SIG-M5 (cell line): ENCODE data around the gene TCEAL5.
A peak's percentile ranks its signal among the peaks of the same experiment; 100 is the strongest.
"Not testable (repeated sequence)": the region's sequence is repeated elsewhere in the genome, so short reads cannot be mapped to it uniquely, and the experiment has no call there.

Experiments
- DNase-seq: peaks from one replicate; lab custom pipeline; 2025; lab: John Stamatoyannopoulos, UW

TCEAL5 gene, protein sequence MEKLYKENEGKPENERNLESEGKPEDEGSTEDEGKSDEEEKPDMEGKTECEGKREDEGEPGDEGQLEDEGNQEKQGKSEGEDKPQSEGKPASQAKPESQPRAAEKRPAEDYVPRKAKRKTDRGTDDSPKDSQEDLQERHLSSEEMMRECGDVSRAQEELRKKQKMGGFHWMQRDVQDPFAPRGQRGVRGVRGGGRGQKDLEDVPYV

DNA sequence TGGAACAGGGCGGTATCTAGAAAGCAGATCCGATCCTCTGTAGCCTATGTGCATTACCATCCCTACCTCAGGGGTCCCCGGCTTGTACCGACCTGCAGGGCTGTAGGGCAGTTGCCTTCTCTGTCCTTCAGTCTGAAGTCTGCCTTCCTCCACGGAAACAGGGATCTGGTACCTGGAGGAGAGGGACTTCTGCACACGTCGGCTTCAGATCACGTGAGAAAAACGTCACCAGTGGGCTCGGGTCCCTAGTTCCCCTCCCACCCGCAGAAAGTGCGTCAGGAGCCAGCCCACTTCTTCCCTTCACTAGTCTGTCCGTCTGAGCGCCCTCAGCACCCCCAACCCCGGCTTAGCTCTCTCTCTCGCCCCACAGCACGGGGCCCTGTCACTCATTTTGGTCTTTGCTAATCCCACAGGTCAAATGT is at the start of gene TCEAL5:
TSS of gene TCEAL5 (minus strand) at position 170 of the 422 bp plus-strand sequence. CDS start 2,187 bp downstream, outside the sequence.
- no peak for DNase-seq

DNA sequence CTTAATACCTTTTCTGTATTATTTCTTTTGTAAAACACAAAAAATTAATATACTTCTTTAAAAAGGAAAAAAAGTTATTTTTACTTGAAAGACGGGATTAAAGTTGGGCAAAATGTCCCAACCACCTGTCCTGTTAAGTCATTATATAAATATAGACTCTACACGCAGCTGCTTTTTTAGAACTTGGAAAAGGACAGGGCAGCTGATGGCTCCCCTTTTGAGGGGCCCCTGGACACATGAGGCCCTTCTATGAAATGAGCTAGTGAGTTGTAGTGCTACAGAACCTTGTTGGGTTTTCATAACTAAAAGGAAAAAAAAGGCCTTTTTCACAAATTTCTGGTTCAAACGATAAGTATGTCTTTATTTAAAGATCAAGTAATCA is 34.8 kb upstream of the TCEAL5 start:
- DNase-seq, result no peak

DNA sequence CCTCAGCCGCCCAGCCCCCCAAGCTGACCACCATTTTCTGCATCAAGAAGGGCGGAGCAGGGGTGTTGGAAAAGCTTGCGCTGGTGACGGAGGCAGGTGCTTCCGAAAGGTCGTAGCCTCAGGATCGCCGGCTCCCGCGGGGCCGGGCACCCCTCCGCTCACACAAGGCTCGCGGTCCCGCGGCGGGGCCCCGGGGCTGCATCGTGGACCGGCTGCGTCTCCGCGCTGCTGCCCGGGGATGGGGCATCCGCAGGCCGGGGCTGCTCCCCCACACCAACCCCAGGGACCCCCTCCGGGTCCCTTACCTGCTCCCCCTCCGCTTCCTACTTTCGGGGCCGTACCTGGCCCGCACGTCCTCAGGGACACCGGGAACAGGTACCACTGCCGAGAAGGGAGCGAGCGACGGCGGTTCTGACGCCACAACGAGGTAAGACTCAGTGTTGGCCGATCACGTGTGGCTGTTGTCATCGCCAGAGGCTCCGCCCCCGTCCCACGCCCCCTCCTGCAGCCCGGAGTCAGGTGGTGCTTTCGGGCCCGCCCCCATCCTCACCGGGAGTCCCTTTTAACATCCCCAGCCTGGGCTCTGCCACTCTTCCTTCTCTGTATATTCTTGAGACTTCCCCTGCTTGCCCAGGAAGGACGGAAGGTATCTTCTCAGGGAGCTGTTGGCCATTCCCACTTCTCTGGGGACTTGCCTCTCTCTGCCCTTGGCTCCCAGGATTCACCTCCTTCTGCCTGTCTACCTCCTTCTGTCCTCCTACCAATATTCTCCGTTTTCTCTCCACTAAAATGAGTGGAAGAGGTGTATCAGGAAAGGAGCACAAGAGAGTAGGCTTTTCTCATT is 34.2 kb upstream of the TCEAL5 start, which contains the start of gene BEX2:
TSS of gene BEX2 (minus strand) at position 436 of the 844 bp plus-strand sequence. CDS start 1,014 bp downstream, outside the sequence.
- no peak for DNase-seq

DNA sequence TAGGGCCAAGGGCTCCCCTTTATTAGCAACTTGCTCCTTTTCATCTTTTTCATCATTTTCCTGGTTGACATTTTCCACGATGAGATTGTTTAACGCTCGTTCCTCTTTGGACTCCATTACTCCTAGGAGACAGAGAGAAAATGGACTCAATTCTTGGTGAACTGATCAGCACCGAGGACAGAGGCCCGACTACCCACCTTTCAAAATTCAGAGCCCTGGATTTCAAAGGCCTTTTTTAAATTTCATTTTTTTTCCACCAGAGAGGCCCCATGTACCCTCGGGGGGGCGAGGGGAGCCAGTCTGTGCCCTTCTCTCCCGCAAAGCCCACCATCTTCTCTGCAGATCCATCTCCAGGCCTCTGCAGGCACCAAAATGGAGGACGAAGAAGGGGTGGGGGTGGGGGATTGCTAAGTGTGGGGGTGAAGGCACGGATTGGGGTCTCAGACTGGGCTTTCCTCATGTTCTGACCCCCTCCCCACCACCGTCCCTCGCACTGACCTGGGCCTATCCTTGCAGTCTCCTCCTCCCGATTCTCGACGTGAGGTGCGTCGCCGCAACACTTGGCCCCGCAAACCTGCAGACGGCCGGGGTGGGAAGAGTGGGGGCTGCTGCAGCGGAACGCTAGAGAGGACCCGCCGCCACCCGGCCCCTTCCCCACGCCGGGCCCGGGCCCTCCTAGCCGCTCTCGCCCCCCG is 33.5 kb upstream of the TCEAL5 start:
- no peak for DNase-seq

DNA sequence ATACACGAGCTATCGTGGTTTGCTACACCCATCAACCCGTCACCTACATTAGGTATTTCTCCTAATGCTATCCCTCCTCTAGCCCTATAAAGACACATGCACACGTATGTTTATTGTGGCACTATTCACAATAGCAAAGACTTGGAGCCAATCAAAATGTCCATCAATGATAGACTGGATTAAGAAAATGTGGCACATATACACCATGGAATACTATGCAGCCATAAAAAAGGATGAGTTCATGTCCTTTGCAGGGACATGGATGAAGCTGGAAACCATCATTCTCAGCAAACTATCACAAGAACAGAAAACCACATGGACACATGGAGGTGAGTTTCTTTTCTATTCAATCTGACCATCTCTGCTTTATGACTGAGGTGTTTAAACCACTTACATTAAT is 29.1 kb upstream of the TCEAL5 start:
- DNase-seq, result not testable (repeated sequence)

DNA sequence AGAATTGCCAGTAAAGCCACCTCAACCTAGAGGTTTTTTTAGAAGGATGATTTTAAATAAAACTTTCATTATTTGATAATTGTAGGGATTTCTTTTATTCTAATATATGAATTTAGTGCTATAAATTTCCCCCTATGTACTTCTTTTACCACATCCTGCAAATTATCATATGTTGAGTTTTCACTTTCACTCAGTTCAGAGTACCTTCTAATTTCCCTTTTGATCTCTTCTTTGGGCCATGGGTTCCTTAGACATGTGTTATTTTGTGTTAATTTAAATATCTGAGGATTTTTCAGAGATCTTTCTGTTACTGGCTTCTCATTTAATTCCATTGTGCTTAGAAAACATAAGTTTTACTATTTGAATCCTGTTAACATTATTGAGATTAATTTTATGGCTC is 28.2 kb upstream of the TCEAL5 start:
- no peak for DNase-seq

DNA sequence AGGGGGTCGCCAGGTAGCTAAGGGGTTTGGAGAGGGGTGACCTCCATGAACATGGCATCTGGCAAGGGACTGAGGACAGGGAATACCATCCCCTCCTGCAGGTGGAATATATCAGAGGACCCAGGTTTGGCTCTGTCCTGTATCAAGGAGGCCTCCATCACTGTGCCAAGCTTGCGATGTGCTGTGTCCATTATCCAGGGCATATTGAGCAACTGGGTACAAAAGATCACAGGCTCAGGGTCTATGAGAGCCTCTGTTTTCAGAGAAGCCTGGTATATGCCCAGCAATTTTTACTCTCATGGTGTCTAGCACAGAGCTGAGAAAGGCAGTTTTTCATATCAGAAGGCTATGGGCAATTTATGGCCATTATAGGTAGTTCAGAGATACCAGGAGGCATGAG is 16.6 kb upstream of the TCEAL5 start:
- no peak for DNase-seq

DNA sequence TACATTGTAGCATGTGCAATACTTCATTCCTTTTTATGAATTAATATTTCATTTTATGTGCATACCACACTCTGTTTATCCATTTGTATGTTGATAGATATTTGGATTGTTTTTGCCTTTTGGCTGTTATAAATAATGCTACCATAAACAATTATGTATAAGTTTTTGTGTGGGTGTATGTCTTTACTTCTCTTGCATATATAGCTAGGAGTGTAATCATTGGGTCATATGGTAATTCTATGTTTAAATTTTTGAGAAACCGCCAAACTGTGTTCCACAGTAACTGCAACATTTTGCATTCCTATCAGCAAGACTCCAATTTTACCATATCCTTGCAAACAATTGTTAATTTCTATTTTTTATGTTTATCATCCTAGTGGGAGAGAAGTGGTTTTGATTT is 3.1 kb upstream of the TCEAL5 start:
- DNase-seq, result no peak

DNA sequence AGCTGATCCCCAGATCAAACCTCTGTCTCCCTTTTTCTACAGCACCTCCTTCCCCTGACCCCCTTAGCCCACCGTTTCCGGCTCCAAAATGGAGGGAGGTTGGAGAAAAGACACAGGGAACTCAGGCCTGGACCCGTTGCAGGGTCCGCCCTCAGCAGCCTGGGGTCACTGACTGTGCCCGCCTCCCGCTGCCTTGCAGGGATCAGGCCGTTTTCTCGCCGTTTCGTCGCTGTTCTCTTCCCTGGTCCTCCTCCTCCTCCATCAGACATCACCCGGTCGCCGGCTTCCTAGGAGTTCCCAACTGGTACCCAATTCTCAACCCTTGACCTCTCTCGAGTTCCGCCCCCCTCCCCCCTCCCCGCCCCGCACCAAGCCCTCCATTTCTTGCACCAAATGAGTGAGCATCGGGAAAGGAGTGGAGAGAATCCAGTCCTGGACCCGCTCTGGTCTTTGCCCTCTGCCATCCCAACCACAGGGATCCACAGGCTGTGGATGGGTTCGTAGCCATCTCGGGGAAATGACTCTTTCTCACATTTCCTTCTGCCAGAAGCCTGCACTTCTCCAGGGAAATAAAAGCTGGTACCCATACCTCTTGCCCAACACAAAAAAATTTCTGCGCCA is 493 bp downstream of the TCEAL5 start:
- DNase-seq, result no peak

DNA sequence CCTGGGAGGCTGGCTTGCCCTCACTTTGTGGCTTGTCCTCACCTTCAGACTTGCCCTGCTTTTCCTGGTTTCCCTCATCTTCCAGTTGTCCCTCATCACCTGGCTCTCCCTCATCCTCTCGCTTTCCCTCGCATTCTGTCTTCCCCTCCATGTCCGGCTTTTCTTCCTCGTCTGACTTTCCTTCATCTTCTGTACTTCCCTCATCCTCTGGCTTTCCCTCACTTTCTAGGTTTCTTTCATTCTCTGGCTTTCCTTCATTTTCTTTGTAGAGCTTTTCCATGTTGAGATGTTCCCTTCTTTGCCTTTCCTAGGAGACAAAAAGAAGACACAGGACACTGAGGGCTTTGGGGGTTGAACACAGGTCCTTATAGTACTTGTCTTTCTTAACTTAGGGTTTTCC is 2.3 kb downstream of the TCEAL5 start:
- no peak for DNase-seq

DNA sequence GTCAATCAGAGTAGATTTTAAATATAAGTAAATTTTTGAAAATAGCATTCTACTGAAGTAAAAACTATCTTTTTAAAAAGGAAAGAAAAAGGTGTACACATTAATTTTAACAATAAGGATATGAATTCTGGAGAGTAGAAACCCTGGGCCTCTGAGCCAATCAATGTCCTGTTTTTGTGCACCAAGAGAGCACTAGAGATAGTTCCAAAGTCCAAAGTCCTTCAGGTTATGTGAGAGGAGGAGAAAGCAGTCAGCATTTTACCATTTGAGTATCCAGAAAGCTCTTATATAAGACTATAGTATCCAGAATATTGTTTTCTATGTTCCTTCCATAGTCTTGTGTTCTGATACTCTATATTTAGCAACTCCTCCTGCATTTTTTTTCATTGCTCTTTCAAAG is 18.3 kb downstream of the TCEAL5 start:
- no peak for DNase-seq

DNA sequence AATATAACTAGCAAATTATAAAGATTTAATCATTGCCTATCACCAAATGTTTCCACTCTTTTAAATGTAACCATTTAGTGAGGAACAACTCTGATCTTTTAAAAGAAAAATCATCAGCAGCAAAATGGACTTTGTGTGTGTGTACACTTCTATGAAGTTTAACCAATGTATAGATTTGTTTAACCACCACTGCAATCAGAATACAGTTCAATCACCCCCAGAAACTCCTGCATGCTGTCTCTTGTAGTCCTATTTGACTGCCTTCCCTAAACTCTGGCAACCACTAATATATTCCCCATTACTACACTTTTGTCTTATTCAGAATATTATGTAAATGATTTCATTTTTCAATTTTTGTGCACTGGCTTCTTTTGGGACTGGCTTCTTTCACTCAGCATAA is 19.9 kb downstream of the TCEAL5 start:
- DNase-seq, result no peak

DNA sequence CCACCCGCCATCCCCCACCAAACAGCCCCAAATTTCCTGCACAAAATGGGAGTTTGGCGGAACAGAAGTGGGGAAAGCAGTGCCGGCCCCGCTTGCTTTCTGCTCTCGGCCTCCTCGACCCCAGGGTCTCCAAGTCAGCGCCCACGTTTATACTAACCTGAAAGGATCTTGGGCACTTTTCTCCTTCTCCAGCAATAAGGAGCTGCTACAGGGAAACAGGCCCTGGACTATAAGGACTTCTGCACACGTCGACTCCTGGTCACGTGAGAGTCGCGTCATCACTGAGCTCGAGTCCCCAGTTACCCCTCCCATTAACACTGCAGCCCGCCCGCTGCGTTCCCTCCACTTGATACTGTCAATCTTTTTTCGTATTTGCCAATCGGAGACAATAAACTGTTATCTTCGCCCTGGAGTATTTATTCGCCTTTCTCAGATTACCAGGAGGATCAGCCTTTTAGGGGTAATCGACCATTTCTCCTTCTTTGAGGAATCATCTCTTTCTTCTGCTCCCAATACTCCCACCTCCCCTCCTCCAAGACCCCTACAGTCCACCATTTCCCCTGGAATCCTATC is 21.5 kb downstream of the TCEAL5 start, which contains the start of gene TCEAL8:
TSS of gene TCEAL8 (minus strand) at position 235 of the 573 bp plus-strand sequence. CDS start 1,176 bp downstream, outside the sequence.
- peak; percentile 0 for DNase-seq

DNA sequence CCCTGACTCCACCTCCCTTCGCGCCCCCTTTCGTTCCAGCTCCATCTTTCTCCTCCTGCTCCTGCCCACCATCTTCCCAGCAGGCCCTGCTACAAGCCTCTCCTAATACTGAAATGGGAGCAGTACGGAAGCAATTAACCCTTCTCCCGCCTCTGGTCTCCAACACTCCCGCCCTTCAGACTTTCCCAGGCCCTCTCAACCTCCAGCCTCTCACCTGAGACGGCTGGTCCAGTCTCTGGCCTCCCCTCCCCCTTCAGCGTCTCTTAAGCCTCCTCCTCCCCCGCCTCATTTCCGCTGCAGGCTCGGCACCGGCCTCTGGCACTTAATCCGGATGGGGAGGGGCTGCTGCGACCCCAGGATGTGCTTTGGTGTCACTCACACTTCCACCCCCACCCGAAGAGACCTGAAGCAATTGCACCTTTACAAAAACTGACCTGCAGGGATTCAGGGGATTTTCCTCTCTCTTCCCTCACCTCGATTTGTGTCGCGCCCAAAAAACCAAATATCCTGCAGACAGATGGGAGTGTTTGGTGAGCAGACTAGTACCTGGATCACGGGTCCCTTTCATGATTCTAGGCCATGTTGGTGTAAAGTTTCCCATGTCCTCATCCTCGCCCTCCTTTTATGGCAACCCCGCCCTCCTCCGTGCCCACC is 22.3 kb downstream of the TCEAL5 start:
- no peak for DNase-seq

DNA sequence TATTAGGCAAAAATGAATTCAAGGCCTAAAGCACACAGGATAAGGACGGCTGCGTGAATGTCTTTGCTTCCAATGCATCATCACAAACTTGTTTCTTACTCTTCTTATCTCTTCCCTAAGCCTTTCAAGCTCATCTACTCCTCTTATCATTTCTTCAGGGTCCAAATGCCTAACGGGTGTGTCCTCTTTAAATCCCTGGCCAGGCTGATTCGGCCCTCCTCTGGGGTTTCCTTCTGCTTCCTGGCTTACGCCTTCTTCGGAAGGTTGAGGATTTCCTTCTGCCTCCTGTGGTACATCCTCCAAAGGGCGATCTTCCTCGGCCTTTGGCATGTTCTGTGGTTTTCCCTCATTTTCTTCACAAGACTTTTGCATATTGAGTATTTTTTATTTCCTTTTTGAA is 22.9 kb downstream of the TCEAL5 start:
- DNase-seq, result no peak

DNA sequence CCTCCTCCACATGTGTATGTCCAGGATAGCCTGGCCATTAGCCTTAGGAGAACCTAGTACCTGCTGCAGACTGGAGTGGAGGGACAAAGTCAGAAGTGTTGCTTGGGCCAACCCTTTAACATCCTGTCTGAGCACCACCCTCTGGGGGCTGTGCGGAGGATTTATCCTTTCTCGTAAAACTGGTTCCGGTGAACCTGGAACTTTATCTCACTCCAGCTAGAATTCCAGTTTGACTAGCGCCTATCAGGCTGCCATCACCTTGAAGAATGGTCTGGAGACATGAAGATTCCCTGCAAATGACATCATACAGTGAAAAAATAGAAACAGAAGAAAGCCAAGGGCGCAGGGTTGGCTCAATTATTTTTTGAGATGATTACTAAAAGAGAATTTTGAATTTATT is 25.6 kb downstream of the TCEAL5 start:
- DNase-seq, result no peak

DNA sequence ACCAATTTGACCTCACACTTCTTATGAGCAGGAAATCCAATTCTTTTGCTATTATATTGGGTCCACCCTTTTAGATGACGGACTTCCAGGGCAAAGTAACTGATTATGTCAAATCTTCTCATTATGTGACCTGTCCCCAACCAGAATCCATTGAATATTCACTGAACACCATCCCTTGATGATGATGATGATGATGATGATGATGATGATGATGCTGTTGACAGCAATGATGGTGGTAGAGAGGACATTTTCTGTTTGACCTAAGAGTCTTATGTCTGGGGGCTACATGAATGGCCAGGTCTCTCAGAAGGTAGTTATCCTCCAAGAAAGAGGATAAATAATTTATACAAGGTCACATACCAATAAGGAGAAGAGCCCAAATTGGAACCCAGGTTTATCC is 26.7 kb downstream of the TCEAL5 start:
- no peak for DNase-seq

DNA sequence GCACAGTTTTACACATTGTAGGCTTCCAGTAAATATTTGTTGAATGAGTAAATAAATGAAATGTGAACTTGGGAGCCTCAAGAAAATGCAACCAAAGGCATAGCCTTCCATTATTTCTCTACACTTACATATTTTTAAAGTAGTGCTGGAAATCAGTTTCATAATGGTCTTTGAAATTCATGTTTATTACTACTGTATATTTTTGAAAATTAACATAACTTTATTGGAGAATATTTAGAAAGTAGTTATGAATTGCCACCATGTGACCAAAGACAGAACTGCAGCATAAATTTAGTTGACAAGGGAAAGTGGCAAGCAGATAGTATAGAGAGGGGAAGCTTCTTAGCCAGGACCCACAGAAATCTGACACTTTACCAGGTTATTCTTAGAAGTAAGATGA is 28.0 kb downstream of the TCEAL5 start:
- no peak for DNase-seq

DNA sequence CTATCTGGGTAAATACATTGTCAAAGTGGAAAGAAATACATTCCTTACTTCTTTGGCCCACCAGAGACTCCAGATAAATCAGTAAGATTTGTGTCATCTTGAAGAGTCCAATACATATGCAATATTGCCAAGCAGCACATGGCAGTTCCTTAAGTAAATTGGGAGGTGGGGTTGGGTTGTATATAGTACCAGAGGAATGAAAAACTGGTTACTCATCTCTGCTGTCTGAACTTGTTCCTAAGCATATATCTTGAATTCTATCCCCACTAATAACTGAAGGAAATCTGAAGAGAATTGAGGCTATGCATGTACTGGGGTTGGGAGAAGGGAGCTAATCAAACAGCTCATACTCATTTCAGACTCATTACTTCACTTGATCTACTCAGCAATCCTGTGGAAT is 36.4 kb downstream of the TCEAL5 start:
- no peak for DNase-seq

DNA sequence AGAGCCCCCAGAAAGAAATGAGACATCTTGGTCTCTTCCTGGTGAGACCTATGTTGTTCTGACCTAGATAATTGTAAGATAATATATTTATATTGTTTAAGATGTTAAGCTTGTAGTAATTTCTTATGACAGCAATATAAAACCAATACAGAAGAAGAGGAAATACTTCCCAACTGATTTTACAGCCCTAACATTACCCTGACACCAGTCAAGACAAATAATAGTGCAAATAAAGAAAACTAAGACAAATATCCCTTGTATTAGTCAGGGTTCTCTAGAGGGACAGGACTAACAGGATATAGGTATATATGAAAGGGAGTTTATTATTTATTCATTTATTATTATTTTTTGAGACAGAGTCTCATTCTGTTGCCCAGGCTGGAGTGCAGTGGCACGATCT is 40.3 kb downstream of the TCEAL5 start:
- DNase-seq, result no peak

DNA sequence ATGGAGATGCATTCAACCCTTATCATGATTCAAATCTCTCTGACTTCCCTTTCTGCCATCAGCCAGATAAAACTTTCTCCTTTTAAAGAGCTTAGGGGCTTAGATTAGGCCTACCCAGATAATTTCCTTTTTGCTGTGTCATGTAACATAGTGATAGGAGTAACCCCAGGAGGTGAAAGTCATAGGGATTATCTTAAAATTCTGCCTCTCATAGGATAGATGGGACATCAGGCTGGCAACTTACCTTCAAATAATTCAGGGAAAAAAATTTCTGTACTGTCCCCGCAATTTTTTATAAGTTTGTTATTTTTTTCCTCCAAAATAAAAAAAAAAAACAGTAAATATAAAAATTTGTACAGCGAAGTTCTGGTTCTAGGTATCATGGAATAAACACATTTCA is 40.9 kb downstream of the TCEAL5 start:
- not testable (repeated sequence) for DNase-seq
